HepG2 (cell line): ENCODE data around the gene PDZD2. TPM values are rescaled to one million over a fixed set of nuclear protein-coding genes. Genes with fewer than 3 reads are reported as not detected.
A peak's percentile ranks its signal among the peaks of the same experiment; 100 is the strongest.

Experiments
- ATAC-seq: fragments of 200-7000 bp; cut with Tn5 transposase; 3 replicates; pipeline ENCODE4 v1.9.1; 2020; ENCODE audit warnings: mild to moderate bottlenecking, moderate library complexity
- BruUV-seq: library from RNA; stranded (reverse); fragments of 400-500 nt; replicated peaks from 2 replicates; lab custom pipeline; 2021; lab: Mats Ljungman, UMichigan
- CTCF ChIA-PET: fragments of 300-600 bp; formaldehyde crosslinking; extraction: SDS; loops from one replicate; lab custom pipeline; 2021; ENCODE audit warnings: low total read pairs, inconsistent platforms, low intra/inter-chr PET ratio; lab: Yijun Ruan, JAX
- POLR2A ChIA-PET: fragments of 350-600 bp; sonication (Branson Sonifier 250); formaldehyde crosslinking; loops from one replicate; lab custom pipeline; 2020; ENCODE audit warnings: antibody characterized with exemption, inconsistent platforms; lab: Yijun Ruan, JAX
- DNase-seq: peaks from one replicate; pipeline ENCODE4 v3.0.0-alpha.2; 2015; ENCODE audit warnings: low spot score
- FAIRE-seq: peaks from 3 replicates; lab custom pipeline; 2011; peaks lifted over from hg19 to GRCh38; lab: Jason Lieb, UNC
- H2AFZ ChIP-seq: one replicate; pipeline ENCODE4 v1.6.1; 2011; ENCODE audit warnings: low read length, inconsistent platforms
- H3K27ac ChIP-seq: fragments of 300-600 bp; 3 replicates; pipeline ENCODE4 v1.8.0; 2011; ENCODE audit warnings: mixed run types, mild to moderate bottlenecking, mixed read lengths, low read length, inconsistent platforms; ENCODE audit not compliant: insufficient read depth; ENCODE audit errors: extremely low read length
- H3K27me3 ChIP-seq, 2 experiments: fragments of 200-600 bp in 1 of 2; 2 replicates in 1 of 2; 3 replicates in 1 of 2; pipeline versions ENCODE4 v1.6.0 to v1.8.0; 2011; ENCODE audit warnings: low read length in 2 of 2, mild to moderate bottlenecking in 2 of 2, moderate library complexity in 2 of 2, inconsistent platforms in 1 of 2; ENCODE audit not compliant: insufficient read depth in 2 of 2, control insufficient read depth in 1 of 2
- H3K36me3 ChIP-seq, 2 experiments: fragments of 200-600 bp in 1 of 2; replicated peaks in 1 of 2; 2 replicates in 1 of 2; 3 replicates in 1 of 2; pipeline versions ENCODE4 v1.5.1 to v1.8.0; 2011; ENCODE audit warnings: low read length in 2 of 2, inconsistent platforms in 1 of 2; ENCODE audit not compliant: insufficient read depth in 2 of 2, control insufficient read depth in 1 of 2
- H3K4me1 ChIP-seq: 2 replicates; pipeline ENCODE4 v1.5.1; 2012; ENCODE audit warnings: low read length, inconsistent platforms; ENCODE audit not compliant: insufficient read depth
- H3K4me2 ChIP-seq: 2 replicates; pipeline ENCODE4 v1.6.0; 2011; ENCODE audit warnings: low read depth, low read length, inconsistent platforms
- H3K4me3 ChIP-seq, 3 experiments: fragments of 200-600 bp in 1 of 3; sonication (generic), shearing (Covaris generic) in 1 of 3; replicated peaks in 1 of 3; 2 replicates each; pipeline ENCODE4 v1.5.1; 2011 to 2016; ENCODE audit warnings: low read length in 3 of 3, inconsistent platforms in 2 of 3, low read depth in 2 of 3, mild to moderate bottlenecking in 2 of 3, control low read depth in 1 of 3, mixed read lengths in 1 of 3; ENCODE audit not compliant: insufficient read depth in 1 of 3
- H3K79me2 ChIP-seq: one replicate; pipeline ENCODE4 v1.6.1; 2011; ENCODE audit warnings: low read length, inconsistent platforms; ENCODE audit not compliant: insufficient read depth
- H3K9ac ChIP-seq: 2 replicates; pipeline ENCODE4 v1.6.0; 2011; ENCODE audit warnings: mild to moderate bottlenecking, low read depth, low read length, inconsistent platforms; ENCODE audit not compliant: insufficient read depth
- H3K9me3 ChIP-seq: 2 replicates; pipeline ENCODE4 v1.5.1; 2012; ENCODE audit warnings: mild to moderate bottlenecking, low read length
- H4K20me1 ChIP-seq: 2 replicates; pipeline ENCODE4 v1.6.0; 2011; ENCODE audit warnings: inconsistent platforms, mild to moderate bottlenecking, low read length, moderate library complexity; ENCODE audit not compliant: insufficient read depth
- ATM ChIP-seq: fragments of 450-650 bp; IDR thresholded peaks from 2 replicates; pipeline ENCODE4 v1.7.1; 2017; ENCODE audit warnings: mild to moderate bottlenecking, borderline replicate concordance
- CEBPB ChIP-seq: IDR thresholded peaks from 2 replicates; pipeline ENCODE4 v1.6.1; 2011; ENCODE audit warnings: low read depth, low read length, improper control_type of control experiment, borderline replicate concordance
- DPF2 ChIP-seq: sonication (generic); formaldehyde crosslinking; IDR thresholded peaks from 2 replicates; pipeline ENCODE4 v1.4.0; 2020; ENCODE audit warnings: mild to moderate bottlenecking, low read depth, missing genetic modification reagents, borderline replicate concordance
- ELF3 ChIP-seq: IDR thresholded peaks from 2 replicates; pipeline ENCODE4 v1.6.1; 2016; ENCODE audit warnings: missing genetic modification reagents, missing compliant biosample characterization
- FUBP1 ChIP-seq: sonication (generic); formaldehyde crosslinking; IDR thresholded peaks from 2 replicates; pipeline ENCODE4 v1.5.1; 2020; ENCODE audit warnings: missing genetic modification reagents, mild to moderate bottlenecking, borderline replicate concordance
- HCFC1 ChIP-seq: fragments of 150-350 bp; IDR thresholded peaks from 2 replicates; pipeline ENCODE4 v1.6.1; 2014; ENCODE audit warnings: low read depth, low read length
- HNRNPUL1 ChIP-seq: fragments of 200-400 bp; formaldehyde crosslinking; IDR thresholded peaks from 2 replicates; pipeline ENCODE4 v1.6.1; 2017; ENCODE audit warnings: low read depth, mild to moderate bottlenecking, low read length, moderate library complexity
- LCORL ChIP-seq, 2 experiments: fragments of 450-650 bp in 1 of 2; sonication (generic) in 1 of 2; formaldehyde crosslinking in 1 of 2; IDR thresholded peaks; 2 replicates each; pipeline versions ENCODE4 v1.5.0 to v1.6.1; 2017 to 2020; ENCODE audit warnings: antibody characterized with exemption in 1 of 2, missing genetic modification reagents in 1 of 2
- NFE2L2 ChIP-seq: fragments of 150-350 bp; IDR thresholded peaks from 2 replicates; pipeline ENCODE4 v1.6.1; 2014; ENCODE audit warnings: low read length
- POGZ ChIP-seq: sonication (generic); formaldehyde crosslinking; IDR thresholded peaks from 2 replicates; pipeline ENCODE4 v1.4.0; 2020; ENCODE audit warnings: mild to moderate bottlenecking, missing genetic modification reagents
- PTBP1 ChIP-seq: fragments of 200-400 bp; formaldehyde crosslinking; IDR thresholded peaks from 2 replicates; pipeline ENCODE4 v1.6.1; 2018; ENCODE audit warnings: low read length, low read depth; ENCODE audit not compliant: poor library complexity, severe bottlenecking
- RFXANK ChIP-seq: IDR thresholded peaks from 2 replicates; pipeline ENCODE4 v1.6.1; 2016
- SOX13 ChIP-seq, 3 experiments: fragments of 450-650 bp in 1 of 3; sonication (generic) in 1 of 3; formaldehyde crosslinking in 1 of 3; IDR thresholded peaks in 2 of 3; conservative IDR thresholded peaks in 1 of 3; 2 replicates each; pipeline versions ENCODE4 v1.5.0 to v1.6.1; 2016 to 2020; ENCODE audit warnings: antibody characterized with exemption in 1 of 3, mild to moderate bottlenecking in 1 of 3, missing compliant biosample characterization in 1 of 3, missing genetic modification reagents in 1 of 3, moderate library complexity in 1 of 3
- STAG1 ChIP-seq: sonication (generic); formaldehyde crosslinking; IDR thresholded peaks from 2 replicates; pipeline ENCODE4 v1.4.0; 2020; ENCODE audit warnings: missing genetic modification reagents
- TEAD3 ChIP-seq: optimal IDR thresholded peaks from 2 replicates; pipeline ENCODE3; 2016; ENCODE audit warnings: borderline replicate concordance
- ZNF101 ChIP-seq: sonication (generic); formaldehyde crosslinking; IDR thresholded peaks from 2 replicates; pipeline ENCODE4 v1.4.0; 2020; ENCODE audit warnings: mild to moderate bottlenecking, low read depth, missing genetic modification reagents, borderline replicate concordance
- ZNF644 ChIP-seq: IDR thresholded peaks from 2 replicates; pipeline ENCODE4 v1.6.1; 2016; ENCODE audit warnings: low read depth
- ZNF768 ChIP-seq: sonication (generic); formaldehyde crosslinking; IDR thresholded peaks from 2 replicates; pipeline ENCODE4 v1.4.0; 2020; ENCODE audit warnings: missing genetic modification reagents
- WGBS: methylation state at CpG from one replicate; pipeline ENCODE4 v1.1.6; 2017; ENCODE audit warnings: low lambda C conversion rate; 5-methylcytosine and 5-hydroxymethylcytosine counted together
- in situ Hi-C: cut with HindIII; loops from 2 replicates; pipeline ENCODE4 v1.10.0; 2017; ENCODE audit warnings: low pct_unique_long_range_greater_than_20kb; ENCODE audit not compliant: extremely low pct_ligation_motif_present
- intact Hi-C: fragments of 100-400 bp; cut with micrococcal nuclease; formaldehyde crosslinking; loops from one replicate; pipeline ENCODE4 v1.10.0; 2022; ENCODE audit not compliant: unreplicated experiment
- polyA plus RNA-seq, 8 experiments: library from polyadenylated mRNA; depleted of rRNA in 3 of 8; stranded (reverse) in 7 of 8; unstranded in 1 of 8; fragments of >200 nt; fragmentation: Illumina TruSeq in 4 of 8; extraction: Trizol in 4 of 8; gene quantifications; 2 replicates each; pipeline versions ENCODE4 v1.2.1 to v1.2.3, GENCODE V29; 2011 to 2016; ENCODE audit warnings: low read depth in 4 of 8, missing spikeins in 1 of 8, mixed read lengths in 1 of 8; ENCODE audit not compliant: insufficient read depth in 1 of 8
- total RNA-seq, 5 experiments: library from RNA; depleted of rRNA; stranded (reverse); fragments of >200 nt; fragmentation: Illumina TruSeq; extraction: Trizol; gene quantifications; 2 replicates each; pipeline ENCODE4 v1.2.3, GENCODE V29; 2016; ENCODE audit warnings: low read depth in 1 of 5
- TF ChIP-seq, protein P1 (sequence below): sonication (generic); formaldehyde crosslinking; IDR thresholded peaks from 2 replicates; pipeline ENCODE4 v1.5.0; 2020; ENCODE audit warnings: mild to moderate bottlenecking, missing genetic modification reagents

PDZD2 gene
- total and polyA plus RNA-seq, 2 of the 13 experiments (the other 11 are each of a cell fraction or from before 2014, with no cell fraction given), result 0.04 TPM; not detected in 1

GRCh38 chr5:31809050-31809870, 170.3 kb downstream of the PDZD2 start (continued):
- TF ChIP-seq SOX13 (IDR thresholded peaks at IDR 0.05), result no peak
- no peak for TF ChIP-seq SOX13 (CRISPR knock-in tag; conservative IDR thresholded peaks at IDR 0.05 in 1 of 2, IDR thresholded peaks at IDR 0.05 in 1 of 2)
- no peak for TF ChIP-seq LCORL (IDR thresholded peaks at IDR 0.05)
- no peak for TF ChIP-seq LCORL (CRISPR knock-in tag; IDR thresholded peaks at IDR 0.05)
- peak; percentile 19; the same call in 1 of the 2 replicates for TF ChIP-seq ZNF768 (CRISPR knock-in tag)
- peak; percentile 43 for TF ChIP-seq TEAD3 (CRISPR knock-in tag)
- peak; percentile 79 for TF ChIP-seq STAG1
- no peak for TF ChIP-seq ZNF644 (CRISPR knock-in tag)

DNA sequence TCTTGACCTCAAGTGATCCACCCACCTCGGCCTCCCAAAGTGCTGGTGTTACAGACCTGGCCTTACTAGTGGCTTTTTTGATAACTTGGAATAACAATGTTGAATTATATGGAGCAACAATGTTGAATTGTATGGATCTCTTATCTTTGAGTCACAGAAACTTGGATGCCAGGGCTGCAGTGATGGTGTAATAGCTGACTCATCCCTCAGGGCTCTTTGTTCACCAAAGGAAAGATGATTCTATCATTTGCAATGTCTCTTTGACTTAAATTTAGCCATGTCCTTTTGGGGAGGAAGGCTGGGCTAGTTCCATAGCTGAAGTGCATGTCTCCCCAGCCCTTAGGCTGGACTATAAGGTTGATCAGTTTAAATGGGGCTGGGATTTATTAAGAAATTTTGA, 172.3 kb downstream of the PDZD2 start:
- intact Hi-C loops, result no loop called here
- FAIRE-seq (no peak), DNase-seq (peak; percentile 17), ATAC-seq (no peak)
- no TSS peak for BruUV-seq
- Histone ChIP-seq H3K4me1 (no peaks in the 10 kb centered on the region), H3K36me3 (no peaks in the 10 kb centered on the region), H2AFZ (no peak overlapping the region), H3K27me3 (peaks cover 0 to 14% of the 10 kb centered on the region in 2 experiments; a peak in 1 of 5 replicates), H3K79me2 (no peaks in the 10 kb centered on the region), H3K27ac (no peak overlapping the region), H3K9me3 (no peaks in the 10 kb centered on the region), H3K4me2 (no peak overlapping the region), H4K20me1 (no peaks in the 10 kb centered on the region), H3K9ac (no peak overlapping the region), H3K4me3 (no peak overlapping the region)
- CTCF ChIA-PET, result no interaction called here
- POLR2A ChIA-PET, result interaction anchor here (0.6 kb wide), 1 partner anchor 14 kb away, joined by 3 read pairs; no protein-coding TSS in a partner anchor
- in situ Hi-C loops, result no loop called here
- 0% methylated on average over 1 of the region's 1 CpG for WGBS
- TF ChIP-seq, protein P1, sequence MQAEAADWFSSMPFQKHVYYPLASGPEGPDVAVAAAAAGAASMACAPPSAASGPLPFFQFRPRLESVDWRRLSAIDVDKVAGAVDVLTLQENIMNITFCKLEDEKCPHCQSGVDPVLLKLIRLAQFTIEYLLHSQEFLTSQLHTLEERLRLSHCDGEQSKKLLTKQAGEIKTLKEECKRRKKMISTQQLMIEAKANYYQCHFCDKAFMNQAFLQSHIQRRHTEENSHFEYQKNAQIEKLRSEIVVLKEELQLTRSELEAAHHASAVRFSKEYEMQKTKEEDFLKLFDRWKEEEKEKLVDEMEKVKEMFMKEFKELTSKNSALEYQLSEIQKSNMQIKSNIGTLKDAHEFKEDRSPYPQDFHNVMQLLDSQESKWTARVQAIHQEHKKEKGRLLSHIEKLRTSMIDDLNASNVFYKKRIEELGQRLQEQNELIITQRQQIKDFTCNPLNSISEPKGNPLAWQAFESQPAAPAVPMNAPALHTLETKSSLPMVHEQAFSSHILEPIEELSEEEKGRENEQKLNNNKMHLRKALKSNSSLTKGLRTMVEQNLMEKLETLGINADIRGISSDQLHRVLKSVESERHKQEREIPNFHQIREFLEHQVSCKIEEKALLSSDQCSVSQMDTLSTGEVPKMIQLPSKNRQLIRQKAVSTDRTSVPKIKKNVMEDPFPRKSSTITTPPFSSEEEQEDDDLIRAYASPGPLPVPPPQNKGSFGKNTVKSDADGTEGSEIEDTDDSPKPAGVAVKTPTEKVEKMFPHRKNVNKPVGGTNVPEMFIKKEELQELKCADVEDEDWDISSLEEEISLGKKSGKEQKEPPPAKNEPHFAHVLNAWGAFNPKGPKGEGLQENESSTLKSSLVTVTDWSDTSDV (CRISPR knock-in tag), result no peak
- TF ChIP-seq DPF2 (CRISPR knock-in tag) (no peak), RFXANK (CRISPR knock-in tag) (no peak), HCFC1 (no peak), ZNF101 (CRISPR knock-in tag) (no peak), POGZ (no peak), HNRNPUL1 (no peak), NFE2L2 (peak; percentile 48), PTBP1 (no peak), CEBPB (peak; percentile 17; the same call in 1 of the 2 replicates), ELF3 (no peak), FUBP1 (CRISPR knock-in tag) (no peak), ATM (no peak)
